Cerebellar cortex (tissue), 1 donor: ENCODE measurements around the gene GATM.
A peak's percentile ranks its signal among the peaks of the same experiment; 100 is the strongest.

Experiments
- DNase-seq: peaks from one replicate; pipeline ENCODE4 v3.0.0-alpha.2; 2015; ENCODE audit warnings: low spot score

Gene GATM

GRCh38 chr15:45378149-45378912, at the start of gene GATM:
GATM (minus strand) TSS chr15:45378544; CDS start chr15:45378453, 91 bp downstream.
- DNase-seq = peak; percentile 75

- DNase-seq = no peak
These were observed 48.7 kb upstream of the GATM start for GRCh38 chr15:45427085-45427484.

- no peak for DNase-seq
These were observed 46.8 kb upstream of the GATM start for GRCh38 chr15:45425135-45425534.

GRCh38 chr15:45424429-45424828, 46.1 kb upstream of the GATM start:
- no peak for DNase-seq

GRCh38 chr15:45417303-45417950, 39.1 kb upstream of the GATM start:
- DNase-seq = no peak

GRCh38 chr15:45414215-45414885, 36.0 kb upstream of the GATM start:
- no peak for DNase-seq

- no peak for DNase-seq
These were observed 31.3 kb upstream of the GATM start for GRCh38 chr15:45409596-45409995.

- no peak for DNase-seq
These were observed 29.4 kb upstream of the GATM start for GRCh38 chr15:45407786-45408185.

GRCh38 chr15:45402955-45403877, 24.9 kb upstream of the GATM start:
- DNase-seq = peak; percentile 24

GRCh38 chr15:45402162-45402954, 24.0 kb upstream of the GATM start:
- peak; percentile 99 for DNase-seq

GRCh38 chr15:45401665-45402161, 23.4 kb upstream of the GATM start:
- DNase-seq = no peak

GRCh38 chr15:45399381-45400212, 21.3 kb upstream of the GATM start:
- peak; percentile 87 for DNase-seq

- no peak for DNase-seq
These were observed 18.8 kb upstream of the GATM start for GRCh38 chr15:45397116-45397665.

- DNase-seq = no peak
These were observed 17.6 kb upstream of the GATM start for GRCh38 chr15:45395943-45396342.

GRCh38 chr15:45394681-45395080, 16.3 kb upstream of the GATM start:
- DNase-seq = no peak

- DNase-seq = no peak
These were observed 15.5 kb upstream of the GATM start for GRCh38 chr15:45393851-45394250.

- no peak for DNase-seq
These were observed 14.2 kb upstream of the GATM start for GRCh38 chr15:45392584-45392855.

GRCh38 chr15:45391746-45392583, 13.6 kb upstream of the GATM start:
- no peak for DNase-seq

GRCh38 chr15:45389351-45389750, 11.0 kb upstream of the GATM start:
- DNase-seq = no peak
